OCI-LY3 (cell line): Measurements from ENCODE around the gene TCTN3.

ENCODE experiments used
- H2AFZ ChIP-seq: fragments of 200-600, 300-600 bp; shearing (Covaris generic); 2 replicates; pipeline ENCODE4 v1.6.0; 2014; ENCODE audit warnings: antibody characterized with exemption, low read depth, low read length
- H3K27ac ChIP-seq: fragments of 200-600, 300-600 bp; sonication (generic); 2 replicates; pipeline ENCODE4 v1.5.1; 2014; ENCODE audit warnings: mild to moderate bottlenecking, low read length, moderate library complexity, mixed read lengths
- H3K27me3 ChIP-seq: fragments of 200-600, 300-600 bp; sonication (generic); 2 replicates; pipeline ENCODE4 v1.6.1; 2014; ENCODE audit warnings: low read depth, low read length, mixed read lengths
- H3K36me3 ChIP-seq: fragments of 200-600, 300-600 bp; sonication (generic); replicated peaks from 2 replicates; pipeline ENCODE3; 2014; ENCODE audit warnings: low read depth, low read length, mixed read lengths
- H3K4me1 ChIP-seq: fragments of 300-600, 200-600 bp; sonication (generic); 2 replicates; pipeline ENCODE4 v1.6.1; 2014; ENCODE audit warnings: low read length, mixed read lengths
- H3K4me2 ChIP-seq: fragments of 200-600, 300-600 bp; sonication (generic); 2 replicates; pipeline ENCODE4 v1.6.1; 2014; ENCODE audit warnings: low read length, mixed read lengths
- H3K4me3 ChIP-seq: fragments of 300-600, 200-600 bp; sonication (generic); 2 replicates; pipeline ENCODE4 v1.5.1; 2014; ENCODE audit warnings: antibody characterized with exemption, mild to moderate bottlenecking, low read length, moderate library complexity
- H3K79me2 ChIP-seq: fragments of 300-600, 200-600 bp; shearing (Covaris generic); 2 replicates; pipeline ENCODE4 v1.6.1; 2014; ENCODE audit warnings: mild to moderate bottlenecking, low read length, mixed read lengths
- H3K9ac ChIP-seq: fragments of 300-600, 200-600 bp; shearing (Covaris generic); 2 replicates; pipeline ENCODE4 v1.6.0; 2014; ENCODE audit warnings: mild to moderate bottlenecking, low read length, moderate library complexity
- H3K9me3 ChIP-seq: fragments of 200-600, 300-600 bp; shearing (Covaris generic); 2 replicates; pipeline ENCODE4 v1.6.1; 2014; ENCODE audit warnings: low read length, mixed read lengths; ENCODE audit not compliant: insufficient read depth
- H4K20me1 ChIP-seq: fragments of 200-600, 300-600 bp; sonication (generic); 2 replicates; pipeline ENCODE4 v1.6.1; 2016; ENCODE audit warnings: low read length, mixed read lengths; ENCODE audit not compliant: insufficient read depth
- CTCF ChIP-seq: fragments of 200-600, 300-600 bp; sonication (generic); IDR thresholded peaks from 2 replicates; pipeline ENCODE4 v1.5.1; 2014; ENCODE audit warnings: antibody characterized with exemption, low read length, low read depth
- EZH2phosphoT487 ChIP-seq: fragments of 200-600 bp; shearing (Covaris generic); IDR thresholded peaks from 2 replicates; pipeline ENCODE4 v1.6.1; 2018; ENCODE audit warnings: antibody characterized with exemption, mixed run types, low read depth

The TCTN3 gene

DNA sequence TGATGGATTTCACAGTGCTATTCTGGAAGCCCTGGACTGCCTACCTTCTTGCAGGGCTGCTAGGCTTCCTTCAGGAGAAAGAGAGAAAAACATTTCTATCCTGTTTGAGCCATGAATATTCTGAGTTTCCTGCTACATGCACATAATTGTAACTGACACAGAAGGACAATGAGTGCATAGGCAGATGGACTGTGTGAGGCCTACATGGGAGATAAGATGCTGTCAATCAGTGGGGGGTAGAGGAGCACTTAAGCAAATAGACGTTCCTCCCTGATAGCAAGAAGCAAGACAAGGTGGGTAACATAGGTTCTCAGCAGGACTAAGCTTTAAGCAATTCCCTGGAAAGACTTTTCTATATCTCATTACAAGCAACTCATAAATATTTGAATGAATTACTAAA, 48.8 kb downstream of the TCTN3 start:
- no peak overlapping the region for H3K4me3 ChIP-seq
- H3K27ac ChIP-seq: no peak overlapping the region
- H3K36me3 ChIP-seq: peaks cover 25% of the 10 kb centered on the region
- H3K4me2 ChIP-seq: no peak overlapping the region
- no peaks in the 10 kb centered on the region for H3K27me3 ChIP-seq
- H3K79me2 ChIP-seq: peaks cover 14% of the 10 kb centered on the region
- no peaks in the 10 kb centered on the region for H3K4me1 ChIP-seq
- H2AFZ ChIP-seq: no peak overlapping the region
- no peak overlapping the region for H3K9ac ChIP-seq
- no peaks in the 10 kb centered on the region for H4K20me1 ChIP-seq
- TF ChIP-seq CTCF (no peak), EZH2phosphoT487 (no peak)
- H3K9me3 ChIP-seq: no peaks in the 10 kb centered on the region

GRCh38 chr10:95640891-95641315, 52.8 kb downstream of the TCTN3 start:
- no peak overlapping the region for H2AFZ ChIP-seq
- H4K20me1 ChIP-seq: no peaks in the 10 kb centered on the region
- H3K4me1 ChIP-seq: no peaks in the 10 kb centered on the region
- no peaks in the 10 kb centered on the region for H3K9me3 ChIP-seq
- no peak overlapping the region for H3K27ac ChIP-seq
- no peak overlapping the region for H3K4me3 ChIP-seq
- H3K79me2 ChIP-seq: no peaks in the 10 kb centered on the region; the same call in 1 of the 2 replicates
- H3K4me2 ChIP-seq: no peak overlapping the region
- H3K9ac ChIP-seq: no peak overlapping the region
- H3K36me3 ChIP-seq: peaks cover 21% of the 10 kb centered on the region
- no peaks in the 10 kb centered on the region for H3K27me3 ChIP-seq
- TF ChIP-seq EZH2phosphoT487: no peak
- no peak for TF ChIP-seq CTCF

DNA sequence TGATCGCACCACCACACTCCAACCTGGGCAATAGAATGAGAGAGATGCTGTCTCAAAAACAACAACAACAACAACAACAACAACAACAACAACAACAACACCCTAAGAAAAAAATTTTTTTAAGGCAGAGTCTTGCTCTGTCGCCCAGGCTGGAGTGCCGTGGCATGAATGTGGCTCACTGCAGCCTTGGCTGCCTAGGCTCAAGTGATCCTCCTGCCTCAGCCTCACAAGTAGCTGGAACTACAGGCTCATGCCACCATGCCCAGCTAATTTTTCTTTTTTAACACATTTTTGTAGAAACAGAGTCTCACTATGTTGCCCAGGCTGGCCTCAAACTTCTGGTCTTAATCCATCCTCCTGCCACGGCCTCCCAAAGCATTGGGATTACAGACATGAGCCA, 55.8 kb downstream of the TCTN3 start:
- TF ChIP-seq CTCF (no peak), EZH2phosphoT487 (no peak)
- no peaks in the 10 kb centered on the region for H3K4me1 ChIP-seq

DNA sequence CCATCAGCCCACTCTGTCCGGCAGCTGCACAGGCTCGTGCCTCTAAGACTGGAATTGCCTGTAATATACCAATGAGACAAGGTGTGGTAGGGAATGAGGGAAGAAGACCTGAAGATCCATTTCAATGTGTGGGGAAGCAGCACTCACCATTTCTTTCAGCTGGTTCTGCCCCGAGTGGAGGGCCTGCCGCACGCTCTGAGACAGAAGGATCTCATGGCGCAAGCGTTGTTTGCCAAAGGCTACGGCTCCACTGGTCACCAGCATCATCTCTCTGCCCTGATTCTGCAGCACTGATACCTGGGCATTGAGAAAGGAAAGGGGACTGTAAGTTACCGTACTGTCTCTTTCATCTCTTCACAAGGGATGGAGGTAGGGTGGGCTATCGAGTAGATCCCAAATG, 56.6 kb downstream of the TCTN3 start:
- Histone ChIP-seq H3K9me3 (no peaks in the 10 kb centered on the region), H3K9ac (no peak overlapping the region), H3K36me3 (peaks cover 14% of the 10 kb centered on the region), H3K27me3 (no peaks in the 10 kb centered on the region), H3K4me3 (no peak overlapping the region), H3K79me2 (no peaks in the 10 kb centered on the region), H2AFZ (no peak overlapping the region), H3K4me2 (no peak overlapping the region), H3K27ac (no peak overlapping the region), H4K20me1 (no peaks in the 10 kb centered on the region), H3K4me1 (no peaks in the 10 kb centered on the region)
- TF ChIP-seq CTCF (no peak), EZH2phosphoT487 (no peak)

More for the DNA sequence above, 55.8 kb downstream of the TCTN3 start:
- H3K4me3 ChIP-seq: no peak overlapping the region
- H3K9me3 ChIP-seq: no peaks in the 10 kb centered on the region
- H2AFZ ChIP-seq: no peak overlapping the region
- no peaks in the 10 kb centered on the region for H4K20me1 ChIP-seq
- H3K4me2 ChIP-seq: no peak overlapping the region
- H3K9ac ChIP-seq: no peak overlapping the region
- no peaks in the 10 kb centered on the region for H3K79me2 ChIP-seq
- no peak overlapping the region for H3K27ac ChIP-seq
- H3K27me3 ChIP-seq: no peaks in the 10 kb centered on the region
- peaks cover 21% of the 10 kb centered on the region for H3K36me3 ChIP-seq
